ENCODE measurements around the gene RRAGB.

- TF ChIP-seq CTCF (IDR thresholded peaks at IDR 0.05) (no peak), POLR2AphosphoS5 (IDR thresholded peaks at IDR 0.05; ENCODE audit: low read depth, low read length) (no peak)
Observed at GRCh38 chrX:55710701-55711100, 6.8 kb upstream of the RRAGB start.
